H1 (cell line): ENCODE results near the gene NCAPG2. TPM values are rescaled to one million over a fixed set of nuclear protein-coding genes. Genes with fewer than 3 reads are reported as not detected.

ENCODE experiments used
- CTCF ChIA-PET: fragments of 300-600 bp; sonication (Branson Sonifier 250); formaldehyde crosslinking; loops from one replicate; lab custom pipeline; 2021; ENCODE audit not compliant: partially characterized antibody; lab: Charles Lee
- POLR2A ChIA-PET: fragments of 300-600 bp; sonication (Branson Sonifier 250); formaldehyde crosslinking; loops from one replicate; lab custom pipeline; 2021; ENCODE audit warnings: inconsistent platforms; ENCODE audit not compliant: partially characterized antibody; lab: Charles Lee
- DNase-seq, 2 experiments: peaks; one replicate each; pipeline versions ENCODE4 v3.0.0 to v3.0.0-alpha.2; 2010 to 2022; ENCODE audit warnings: low spot score in 2 of 2, low read depth in 1 of 2, mixed read lengths in 1 of 2
- FAIRE-seq: peaks from 2 replicates; lab custom pipeline; 2011; peaks lifted over from hg19 to GRCh38; lab: Jason Lieb, UNC
- H2AFZ ChIP-seq: 2 replicates; pipeline ENCODE4 v1.8.1; 2012; ENCODE audit warnings: low read length, inconsistent platforms
- H2AK5ac ChIP-seq: 2 replicates; pipeline ENCODE4 v1.6.1; 2013; ENCODE audit warnings: low read depth, low read length
- H2BK120ac ChIP-seq: replicated peaks from 2 replicates; pipeline ENCODE3; 2013; ENCODE audit warnings: low read depth, low read length, inconsistent platforms
- H2BK12ac ChIP-seq: 2 replicates; pipeline ENCODE4 v1.6.1; 2013; ENCODE audit warnings: low read depth, low read length
- H2BK15ac ChIP-seq: 2 replicates; pipeline ENCODE4 v1.6.1; 2013; ENCODE audit warnings: low read length
- H2BK20ac ChIP-seq: 2 replicates; pipeline ENCODE4 v1.6.1; 2013; ENCODE audit warnings: low read length
- H2BK5ac ChIP-seq: 2 replicates; pipeline ENCODE4 v1.6.1; 2013; ENCODE audit warnings: low read depth, low read length
- H3K14ac ChIP-seq: 2 replicates; pipeline ENCODE4 v1.6.1; 2013; ENCODE audit warnings: inconsistent platforms; ENCODE audit not compliant: insufficient read length
- H3K18ac ChIP-seq: 2 replicates; pipeline ENCODE4 v1.6.1; 2013; ENCODE audit warnings: low read length; ENCODE audit errors: extremely low read depth
- H3K23ac ChIP-seq: 2 replicates; pipeline ENCODE4 v1.6.1; 2013; ENCODE audit warnings: inconsistent platforms; ENCODE audit not compliant: insufficient read length
- H3K23me2 ChIP-seq: 2 replicates; pipeline ENCODE4 v1.6.1; 2013; ENCODE audit warnings: low read depth, low read length
- H3K27ac ChIP-seq: 2 replicates; pipeline ENCODE4 v1.6.1; 2011; ENCODE audit warnings: low read depth, low read length, inconsistent platforms
- H3K27me3 ChIP-seq, 4 experiments: replicated peaks in 1 of 4; 1 replicate in 1 of 4; 2 replicates in 3 of 4; pipeline versions ENCODE4 v1.6.1 to v1.8.1; 2011 to 2013; ENCODE audit warnings: low read length in 3 of 4, mild to moderate bottlenecking in 3 of 4, inconsistent platforms in 2 of 4, mixed read lengths in 2 of 4, moderate library complexity in 1 of 4; ENCODE audit not compliant: control insufficient read depth in 3 of 4, insufficient read depth in 3 of 4; ENCODE audit errors: extremely low read depth in 1 of 4
- H3K36me3 ChIP-seq, 4 experiments: 2 replicates each; pipeline versions ENCODE4 v1.6.1 to v1.8.1; 2011 to 2013; ENCODE audit warnings: mild to moderate bottlenecking in 4 of 4, low read length in 3 of 4, moderate library complexity in 2 of 4, control low read depth in 1 of 4, inconsistent platforms in 1 of 4; ENCODE audit not compliant: insufficient read depth in 4 of 4, control insufficient read depth in 2 of 4
- H3K4ac ChIP-seq: replicated peaks from 2 replicates; pipeline ENCODE3; 2013; ENCODE audit warnings: low read length, low read depth, mixed read lengths, inconsistent platforms; ENCODE audit not compliant: insufficient read length
- H3K4me1 ChIP-seq, 4 experiments: replicated peaks in 1 of 4; 1 replicate in 1 of 4; 2 replicates in 3 of 4; pipeline versions ENCODE4 v1.6.1 to v1.8.1; 2011 to 2013; ENCODE audit warnings: low read length in 3 of 4, inconsistent platforms in 2 of 4, mixed read lengths in 1 of 4; ENCODE audit not compliant: insufficient read depth in 4 of 4, control insufficient read depth in 3 of 4
- H3K4me2 ChIP-seq, 2 experiments: 2 replicates each; pipeline versions ENCODE4 v1.6.1 to v1.8.1; 2011 to 2013; ENCODE audit warnings: low read depth in 2 of 2, low read length in 2 of 2, control low read depth in 1 of 2, inconsistent platforms in 1 of 2, mild to moderate bottlenecking in 1 of 2; ENCODE audit not compliant: insufficient read depth in 1 of 2
- H3K4me3 ChIP-seq, 4 experiments: fragments of 200-600, 300-600 bp in 1 of 4; sonication (generic), shearing (Covaris generic), sonication (Bioruptor Twin) in 1 of 4; 2 replicates each; pipeline versions ENCODE4 v1.5.1 to v1.8.1; 2011 to 2016; ENCODE audit warnings: low read length in 4 of 4, low read depth in 3 of 4, control low read depth in 2 of 4, inconsistent platforms in 2 of 4, mild to moderate bottlenecking in 2 of 4, mixed read lengths in 1 of 4, moderate library complexity in 1 of 4; ENCODE audit not compliant: insufficient read depth in 2 of 4; ENCODE audit errors: extremely low read depth in 1 of 4
- H3K56ac ChIP-seq: replicated peaks from 2 replicates; pipeline ENCODE3; 2013; ENCODE audit warnings: low read depth, mild to moderate bottlenecking, mixed read lengths, low read length, inconsistent platforms; ENCODE audit not compliant: insufficient read length
- H3K79me1 ChIP-seq: 2 replicates; pipeline ENCODE4 v1.6.1; 2013; ENCODE audit warnings: low read depth, low read length, control low read depth
- H3K79me2 ChIP-seq, 2 experiments: 2 replicates each; pipeline versions ENCODE4 v1.6.1 to v1.8.1; 2012 to 2013; ENCODE audit warnings: low read length in 2 of 2, mild to moderate bottlenecking in 2 of 2, inconsistent platforms in 1 of 2; ENCODE audit not compliant: insufficient read depth in 2 of 2, control insufficient read depth in 1 of 2
- H3K9ac ChIP-seq, 4 experiments: replicated peaks in 1 of 4; 1 replicate in 1 of 4; 2 replicates in 3 of 4; pipeline versions ENCODE4 v1.6.1 to v1.8.1; 2011 to 2013; ENCODE audit warnings: low read depth in 3 of 4, low read length in 3 of 4, control low read depth in 2 of 4, mild to moderate bottlenecking in 2 of 4, moderate library complexity in 2 of 4, inconsistent platforms in 1 of 4; ENCODE audit errors: extremely low read depth in 1 of 4
- H3K9me3 ChIP-seq, 2 experiments: 2 replicates each; pipeline versions ENCODE4 v1.6.1 to v1.8.1; 2012 to 2013; ENCODE audit warnings: mild to moderate bottlenecking in 2 of 2, moderate library complexity in 2 of 2, control low read depth in 1 of 2, inconsistent platforms in 1 of 2, low read depth in 1 of 2, low read length in 1 of 2, mixed read lengths in 1 of 2; ENCODE audit not compliant: insufficient read depth in 2 of 2
- H4K20me1 ChIP-seq, 2 experiments: replicated peaks in 1 of 2; 2 replicates each; pipeline versions ENCODE3 to v1.8.1; 2011 to 2013; ENCODE audit warnings: inconsistent platforms in 2 of 2, low read length in 2 of 2, mild to moderate bottlenecking in 1 of 2; ENCODE audit not compliant: insufficient read depth in 2 of 2, control insufficient read depth in 1 of 2
- H4K5ac ChIP-seq: 2 replicates; pipeline ENCODE4 v1.6.1; 2013; ENCODE audit warnings: low read length, low read depth, mixed read lengths, inconsistent platforms; ENCODE audit not compliant: insufficient read length
- H4K8ac ChIP-seq: 2 replicates; pipeline ENCODE4 v1.8.0; 2013; ENCODE audit warnings: mild to moderate bottlenecking, moderate library complexity, low read length, inconsistent platforms; ENCODE audit not compliant: insufficient read depth; ENCODE audit errors: extremely low read depth
- H4K91ac ChIP-seq: replicated peaks from 2 replicates; pipeline ENCODE3; 2013; ENCODE audit warnings: low read length, mixed read lengths, inconsistent platforms; ENCODE audit not compliant: insufficient read length
- BCL11A ChIP-seq, 2 experiments: IDR thresholded peaks; one replicate each; pipeline ENCODE4 v1.6.1; 2011; ENCODE audit warnings: low read depth in 2 of 2, low read length in 2 of 2, mild to moderate bottlenecking in 2 of 2
- CBX5 ChIP-seq: fragments of 300-800, 300-1000 bp; sonication (generic); IDR thresholded peaks from 2 replicates; pipeline ENCODE4 v1.7.1; 2016; ENCODE audit warnings: antibody characterized with exemption, low read length, low read depth
- CTBP2 ChIP-seq: IDR thresholded peaks from 2 replicates; pipeline ENCODE4 v1.7.0; 2011; ENCODE audit warnings: borderline replicate concordance, mild to moderate bottlenecking, moderate library complexity, mixed read lengths, low read length; ENCODE audit not compliant: insufficient read depth, insufficient read length
- EP300 ChIP-seq, 2 experiments: IDR thresholded peaks; 1 replicate in 1 of 2; 2 replicates in 1 of 2; pipeline ENCODE4 v1.6.1; 2011 to 2012; ENCODE audit warnings: low read depth in 2 of 2, low read length in 2 of 2, mild to moderate bottlenecking in 2 of 2, borderline replicate concordance in 1 of 2, inconsistent platforms in 1 of 2, moderate library complexity in 1 of 2
- GTF2F1 ChIP-seq: IDR thresholded peaks from 2 replicates; pipeline ENCODE4 v1.6.1; 2012; ENCODE audit warnings: low read depth, low read length, improper control_type of control experiment, borderline replicate concordance
- HDAC6 ChIP-seq: IDR thresholded peaks from one replicate; pipeline ENCODE4 v1.7.1; 2012; ENCODE audit warnings: low read depth, mild to moderate bottlenecking, inconsistent platforms, low read length, moderate library complexity
- JUN ChIP-seq: IDR thresholded peaks from 2 replicates; pipeline ENCODE4 v1.6.1; 2011; ENCODE audit warnings: low read depth, mild to moderate bottlenecking, improper control_type of control experiment, low read length
- NRF1 ChIP-seq: IDR thresholded peaks from 2 replicates; pipeline ENCODE4 v1.6.1; 2011; ENCODE audit warnings: mild to moderate bottlenecking, low read depth, low read length, improper control_type of control experiment
- SP1 ChIP-seq: IDR thresholded peaks from 2 replicates; pipeline ENCODE4 v1.6.1; 2011; ENCODE audit warnings: low read depth, low read length
- SUZ12 ChIP-seq: fragments of 200-600 bp; sonication (generic); IDR thresholded peaks from 2 replicates; pipeline ENCODE4 v1.6.1; 2012; ENCODE audit warnings: mild to moderate bottlenecking, inconsistent platforms, low read length, moderate library complexity, mixed read lengths
- TBP ChIP-seq: IDR thresholded peaks from 2 replicates; pipeline ENCODE4 v1.6.1; 2011; ENCODE audit warnings: low read depth, low read length, improper control_type of control experiment
- WGBS, 2 experiments: shearing (Covaris generic) in 1 of 2; methylation state at CpG; one replicate each; pipeline versions ENCODE4 v1.1.6 to v1.1.7; 2013 to 2015; ENCODE audit warnings: low lambda C conversion rate in 2 of 2, mixed read lengths in 2 of 2, inconsistent platforms in 1 of 2, low coverage in 1 of 2, missing lambda C conversion rate in 1 of 2; ENCODE audit not compliant: insufficient replicate concordance in 2 of 2, insufficient coverage in 1 of 2, insufficient read length in 1 of 2; ENCODE audit errors: extremely low coverage in 1 of 2, missing lambda C conversion rate in 1 of 2; 5-methylcytosine and 5-hydroxymethylcytosine counted together
- polyA plus RNA-seq, 7 experiments: library from polyadenylated mRNA; depleted of rRNA in 3 of 7; stranded (reverse) in 5 of 7; unstranded in 2 of 7; fragments of >200 nt in 5 of 7; fragments of 200-250 nt in 2 of 7; gene quantifications; 1 replicate in 5 of 7; 2 replicates in 1 of 7; 4 replicates in 1 of 7; pipeline versions ENCODE4 v1.2.1 to v1.2.3, GENCODE V29; 2011 to 2013; ENCODE audit warnings: missing spikeins in 2 of 7, mixed read lengths in 2 of 7
- total RNA-seq: library from RNA; stranded (reverse); fragmentation: NEBNext Ultra II Directional; extraction: Animal tissue kit (Norgen Biotek cat#: 25700); gene quantifications from 2 replicates; pipeline ENCODE4 v1.2.1, GENCODE V29; 2021
- TF ChIP-seq, protein P1 (sequence below): IDR thresholded peaks from 2 replicates; pipeline ENCODE4 v1.6.1; 2012; ENCODE audit warnings: inconsistent platforms
- TF ChIP-seq, protein P2 (sequence below): IDR thresholded peaks from 2 replicates; pipeline ENCODE4 v1.6.1; 2011; ENCODE audit warnings: low read length, improper control_type of control experiment

Gene NCAPG2
- total and polyA plus RNA-seq, 2 of the 8 experiments (the other 6 are each of a cell fraction or from before 2014, with no cell fraction given) = 49.9 to 119 TPM

DNA sequence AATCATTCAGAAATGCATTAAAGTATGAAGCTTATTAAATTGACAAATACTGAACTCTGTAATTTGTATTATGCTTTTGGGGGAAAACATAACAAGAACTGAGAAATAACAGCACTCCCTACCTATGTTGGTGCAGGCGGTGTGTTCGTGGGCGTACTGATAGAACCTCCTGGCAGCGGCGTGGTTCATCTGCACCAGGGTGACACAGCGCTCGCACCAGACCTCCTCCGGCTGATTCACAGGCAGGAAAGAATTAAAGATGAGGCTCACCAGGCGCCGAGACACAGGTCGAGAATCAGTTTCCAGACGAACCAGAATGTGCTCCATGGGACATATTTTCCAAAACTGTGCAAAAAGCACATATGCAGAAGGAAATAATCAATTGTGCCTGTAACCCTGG, 40.2 kb downstream of the NCAPG2 start:
- Histone ChIP-seq H2BK12ac (no peak overlapping the region), H3K18ac (no peak overlapping the region), H4K5ac (no peak overlapping the region), H3K14ac (no peak overlapping the region), H2BK5ac (no peak overlapping the region), H3K4me3 (no peak overlapping the region), H3K23ac (no peak overlapping the region), H3K4me2 (no peak overlapping the region), H2BK120ac (no peak overlapping the region), H3K4me1 (no peaks in the 10 kb centered on the region), H4K8ac (no peak overlapping the region), H3K4ac (no peak overlapping the region), H3K27me3 (no peaks in the 10 kb centered on the region), H3K56ac (no peak overlapping the region), H3K27ac (no peak overlapping the region), H3K79me1 (peaks cover 8% of the 10 kb centered on the region), H4K91ac (no peak overlapping the region), H2AK5ac (no peak overlapping the region), H2BK20ac (no peak overlapping the region), H4K20me1 (peaks cover 6 to 9% of the 10 kb centered on the region in 2 experiments), H3K9ac (no peak overlapping the region), H3K36me3 (peaks cover 9 to 72% (median 47%) of the 10 kb centered on the region in 4 experiments), H3K79me2 (0 out of 4 replicates have a peak, but pooled peaks cover 0 to 2% of the 10 kb centered on the region in 2 experiments), H3K23me2 (no peaks in the 10 kb centered on the region; the same call in 1 of the 2 replicates), H2BK15ac (no peak overlapping the region), H3K9me3 (no peaks in the 10 kb centered on the region), H2AFZ (no peak overlapping the region)
- ChIA-PET POLR2A (interaction anchor here (1.0 kb wide), 1 partner anchor 25 kb away, joined by 3 read pairs; no protein-coding TSS in a partner anchor), CTCF (interaction anchor here (1.3 kb wide), 1 partner anchor 17 kb away, joined by 5 read pairs; no protein-coding TSS in a partner anchor)
- no peak for DNase-seq
- WGBS, 2 experiments = 92% methylated on average over 12 of the region's 12 CpGs; no CpG with 5 or more reads in 1 of the 2 experiments
- no peak for FAIRE-seq
- TF ChIP-seq SP1 (no peak), NRF1 (no peak), BCL11A (IDR thresholded peaks at IDR 0.05; ENCODE audit: low read depth in 2 of 2, low read length in 2 of 2) (no peak), SUZ12 (no peak), CTBP2 (no peak), JUN (no peak), TBP (no peak), GTF2F1 (no peak), EP300 (IDR thresholded peaks at IDR 0.05; ENCODE audit: borderline replicate concordance in 1 of 2, low read depth in 2 of 2, low read length in 2 of 2) (no peak), HDAC6 (no peak), CBX5 (no peak)
- TF ChIP-seq, protein P1, sequence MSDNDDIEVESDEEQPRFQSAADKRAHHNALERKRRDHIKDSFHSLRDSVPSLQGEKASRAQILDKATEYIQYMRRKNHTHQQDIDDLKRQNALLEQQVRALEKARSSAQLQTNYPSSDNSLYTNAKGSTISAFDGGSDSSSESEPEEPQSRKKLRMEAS = no peak
- TF ChIP-seq, protein P2, sequence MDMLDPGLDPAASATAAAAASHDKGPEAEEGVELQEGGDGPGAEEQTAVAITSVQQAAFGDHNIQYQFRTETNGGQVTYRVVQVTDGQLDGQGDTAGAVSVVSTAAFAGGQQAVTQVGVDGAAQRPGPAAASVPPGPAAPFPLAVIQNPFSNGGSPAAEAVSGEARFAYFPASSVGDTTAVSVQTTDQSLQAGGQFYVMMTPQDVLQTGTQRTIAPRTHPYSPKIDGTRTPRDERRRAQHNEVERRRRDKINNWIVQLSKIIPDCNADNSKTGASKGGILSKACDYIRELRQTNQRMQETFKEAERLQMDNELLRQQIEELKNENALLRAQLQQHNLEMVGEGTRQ = no peak
